ENCODE measurements around the gene TDP1.

Gene TDP1

GRCh38 chr14:89955745-89956660, at the start of gene TDP1:
Gene TDP1, plus strand, starts transcription at chr14:89955927. Its CDS starts 7,188 bp downstream, at chr14:89963115.
- DNase-seq (ENCODE audit: low read depth in 4 of 4, low spot score in 1 of 4), result peak; percentile 90 to 96 (median 92)

GRCh38 chr14:89906000-89906399, 49.7 kb upstream of the TDP1 start:
- DNase-seq (ENCODE audit: low read depth in 4 of 4, low spot score in 1 of 4), result no peak

- DNase-seq (ENCODE audit: low read depth in 4 of 4, low spot score in 1 of 4), result no peak
Measured at GRCh38 chr14:89907655-89908054, 48.1 kb upstream of the TDP1 start.

GRCh38 chr14:89908712-89909450, 46.8 kb upstream of the TDP1 start:
- no peak for DNase-seq (ENCODE audit: low read depth in 4 of 4, low spot score in 1 of 4)

GRCh38 chr14:89909586-89909985, 46.1 kb upstream of the TDP1 start:
- DNase-seq (ENCODE audit: low read depth in 4 of 4, low spot score in 1 of 4), result no peak

- no peak for DNase-seq (ENCODE audit: low read depth in 4 of 4, low spot score in 1 of 4)
Measured at GRCh38 chr14:89910691-89911009, 45.1 kb upstream of the TDP1 start.

- no peak for DNase-seq (ENCODE audit: low read depth in 4 of 4, low spot score in 1 of 4)
Measured at GRCh38 chr14:89911010-89911919, 44.5 kb upstream of the TDP1 start.

GRCh38 chr14:89912221-89912620, 43.5 kb upstream of the TDP1 start:
- no peak for DNase-seq (ENCODE audit: low read depth in 4 of 4, low spot score in 1 of 4)

GRCh38 chr14:89912667-89913211, 43.0 kb upstream of the TDP1 start:
- no peak for DNase-seq (ENCODE audit: low read depth in 4 of 4, low spot score in 1 of 4)

GRCh38 chr14:89915114-89915878, 40.4 kb upstream of the TDP1 start:
- DNase-seq (ENCODE audit: low read depth in 4 of 4, low spot score in 1 of 4), result peak; percentile 9 to 46 (median 34)

- no peak for DNase-seq (ENCODE audit: low read depth in 4 of 4, low spot score in 1 of 4)
Measured at GRCh38 chr14:89918721-89919120, 37.0 kb upstream of the TDP1 start.

GRCh38 chr14:89920056-89920455, 35.7 kb upstream of the TDP1 start:
- no peak for DNase-seq (ENCODE audit: low read depth in 4 of 4, low spot score in 1 of 4)

- DNase-seq (ENCODE audit: low read depth in 4 of 4, low spot score in 1 of 4), result no peak
Measured at GRCh38 chr14:89921346-89921745, 34.4 kb upstream of the TDP1 start.

- no peak for DNase-seq (ENCODE audit: low read depth in 4 of 4, low spot score in 1 of 4)
Measured at GRCh38 chr14:89922031-89922907, 33.5 kb upstream of the TDP1 start.

- no peak for DNase-seq (ENCODE audit: low read depth in 4 of 4, low spot score in 1 of 4)
Measured at GRCh38 chr14:89924268-89924667, 31.5 kb upstream of the TDP1 start.

GRCh38 chr14:89926694-89927093, 29.0 kb upstream of the TDP1 start:
- DNase-seq (ENCODE audit: low read depth in 4 of 4, low spot score in 1 of 4), result no peak

- DNase-seq (ENCODE audit: low read depth in 4 of 4, low spot score in 1 of 4), result no peak
Measured at GRCh38 chr14:89927186-89927865, 28.4 kb upstream of the TDP1 start.

- DNase-seq (ENCODE audit: low read depth in 4 of 4, low spot score in 1 of 4), result no peak
Measured at GRCh38 chr14:89933002-89933401, 22.7 kb upstream of the TDP1 start.
